C1 segment of cervical spinal cord (tissue), 14 donors: Measurements from ENCODE around the gene ITCH.
"Not testable (repeated sequence)": the region's sequence is repeated elsewhere in the genome, so short reads cannot be mapped to it uniquely, and the experiment has no call there.

ENCODE experiments used
- DNase-seq, 14 donors: peaks; one replicate each; lab custom pipeline; 2025; lab: John Stamatoyannopoulos, UW

Gene ITCH

GRCh38 chr20:34363062-34363464 is at the start of gene ITCH:
Gene ITCH (plus strand): TSS chr20:34363273. CDS start chr20:34393812, 30,539 bp downstream.
- DNase-seq: peak; percentile 60 to 97 (median 92)

GRCh38 chr20:34315236-34315635 is 47.8 kb upstream of the ITCH start:
- DNase-seq: no peak

- DNase-seq: no peak
These were observed 46.8 kb upstream of the ITCH start for GRCh38 chr20:34316196-34316814.

GRCh38 chr20:34318609-34319443 is 44.2 kb upstream of the ITCH start:
- no peak for DNase-seq

- no peak for DNase-seq
These were observed 42.2 kb upstream of the ITCH start for GRCh38 chr20:34320861-34321260.

GRCh38 chr20:34322267-34323105 is 40.6 kb upstream of the ITCH start:
- DNase-seq: no peak

- DNase-seq: no peak
These were observed 38.5 kb upstream of the ITCH start for GRCh38 chr20:34324541-34324940.

- not testable (repeated sequence) for DNase-seq
These were observed 34.9 kb upstream of the ITCH start for GRCh38 chr20:34328207-34328606.

- no peak for DNase-seq
These were observed 34.0 kb upstream of the ITCH start for GRCh38 chr20:34328928-34329677.

- DNase-seq: not testable (repeated sequence)
These were observed 32.1 kb upstream of the ITCH start for GRCh38 chr20:34330861-34331544.

- DNase-seq: no peak
These were observed 31.2 kb upstream of the ITCH start for GRCh38 chr20:34331838-34332237.

GRCh38 chr20:34332262-34332920 is 30.7 kb upstream of the ITCH start:
- DNase-seq: no peak

- no peak for DNase-seq
These were observed 29.3 kb upstream of the ITCH start for GRCh38 chr20:34333786-34334185.

- DNase-seq: peak in 13 of 14 donors; percentile 9 to 87 (median 78)
These were observed 28.2 kb upstream of the ITCH start for GRCh38 chr20:34334654-34335407.

- no peak for DNase-seq
These were observed 25.5 kb upstream of the ITCH start for GRCh38 chr20:34337544-34337943.

GRCh38 chr20:34337982-34338726 is 24.9 kb upstream of the ITCH start:
- no peak for DNase-seq

- DNase-seq: not testable (repeated sequence)
These were observed 22.3 kb upstream of the ITCH start for GRCh38 chr20:34340726-34341125.

GRCh38 chr20:34341199-34341598 is 21.9 kb upstream of the ITCH start:
- not testable (repeated sequence) for DNase-seq
